Measurements from ENCODE around the gene ABCB1. TPM values are rescaled to one million over a fixed set of nuclear protein-coding genes. Genes with fewer than 3 reads are reported as not detected.
A peak's percentile ranks its signal among the peaks of the same experiment; 100 is the strongest.

ABCB1 gene
- total and polyA plus RNA-seq, 10 of the 15 experiments (the other 5 are each of a cell fraction or from before 2014, with no cell fraction given) = 0.40 to 13.9 (median 1.9) TPM

- peak overlapping the region; percentile 54 for H2AFZ ChIP-seq (ENCODE audit: control insufficient read depth, low read depth, low read length)
- intact Hi-C loops (cut with micrococcal nuclease; ENCODE audit: unreplicated experiment) (loop anchor here (10.0 kb wide), 1 partner anchor 399 kb away; the partner anchor contains the start of genes DBF4 and SLC25A40), in situ Hi-C loops (cut with MboI) (no loop called here)
- H3K9me3 ChIP-seq (replicated peaks; ENCODE audit: control insufficient read depth, insufficient read depth, low read length) = no peaks in the 10 kb centered on the region
- H3K4me1 ChIP-seq (ENCODE audit: control insufficient read depth, insufficient read depth, low read length) = peaks cover 12% of the 10 kb centered on the region
- WGBS (ENCODE audit: insufficient coverage, insufficient replicate concordance, low lambda C conversion rate, missing lambda C conversion rate) = 25% methylated on average over 8 of the region's 8 CpGs
- ChIA-PET CTCF (no interaction called here), POLR2A (interaction anchor here (1.0 kb wide), 1 partner anchor 131 kb away, joined by 3 read pairs; the partner anchor contains the start of gene CROT), RAD21 (ENCODE audit: unreplicated experiment) (interaction anchor here (0.6 to 1.9 kb wide), 3 partner anchors 13 to 125 kb away, joined by 3 to 5 read pairs (median 4); partner anchors contain the start of gene ABCB1), SMC1A (ENCODE audit: uncharacterized antibody, unreplicated experiment) (interaction anchor here (1.5 kb wide), 1 partner anchor 124 kb away, joined by 4 read pairs; no protein-coding TSS in a partner anchor)
- H4K20me1 ChIP-seq (ENCODE audit: control insufficient read depth, insufficient read depth) = no peaks in the 10 kb centered on the region
- no TSS peak for BruUV-seq (replicated peaks)
- no peaks in the 10 kb centered on the region for H3K27me3 ChIP-seq (replicated peaks in 1 of 2; ENCODE audit: control insufficient read depth in 2 of 2, insufficient read depth in 2 of 2, low read length in 1 of 2)
- DNase-seq (ENCODE audit: low read depth, low spot score) (no peak), ATAC-seq (no peak), FAIRE-seq (no peak)
- no peak overlapping the region for H3K27ac ChIP-seq (ENCODE audit: control insufficient read depth, insufficient read depth)
- H3K9ac ChIP-seq (ENCODE audit: control insufficient read depth, insufficient read depth, low read length) = peak overlapping the region; percentile 42; the same call in 1 of the 2 replicates
- no peaks in the 10 kb centered on the region for H3K79me2 ChIP-seq (ENCODE audit: control insufficient read depth, insufficient read depth, low read length)
- peak overlapping the region; percentile 50 for H3K4me3 ChIP-seq
- peak overlapping the region; percentile 52 for H3K4me2 ChIP-seq (ENCODE audit: control insufficient read depth, insufficient read depth)
- no peaks in the 10 kb centered on the region for H3K36me3 ChIP-seq (ENCODE audit: control insufficient read depth in 2 of 2, insufficient read depth in 2 of 2, low read length in 1 of 2)
- TF ChIP-seq CEBPB (IDR thresholded peaks at IDR 0.05; ENCODE audit: borderline replicate concordance in 1 of 2, low read depth in 2 of 2, low read length in 2 of 2) (no peak), SIX5 (IDR thresholded peaks at IDR 0.05; ENCODE audit: low read depth, low read length, severe bottlenecking) (no peak), NKRF (conservative IDR thresholded peaks at IDR 0.05) (no peak), RELB (IDR thresholded peaks at IDR 0.05; ENCODE audit: low read depth) (0 out of 2 replicates have a peak, but pooled peaks have one; percentile 9), POLR2AphosphoS5 (IDR thresholded peaks at IDR 0.05; ENCODE audit: low read length) (peak; percentile 45; the same call in 1 of the 2 replicates), MLLT1 (IDR thresholded peaks at IDR 0.05) (peak; percentile 93), CREM (IDR thresholded peaks at IDR 0.05; ENCODE audit: low read depth) (no peak), RBBP5 (conservative IDR thresholded peaks at IDR 0.05) (no peak), MYC (IDR thresholded peaks at IDR 0.05; ENCODE audit: insufficient read depth, insufficient read length, insufficient replicate concordance, low read length, severe bottlenecking) (no peak), HDGF (IDR thresholded peaks at IDR 0.05) (0 out of 2 replicates have a peak, but pooled peaks have one; percentile 24), ZNF687 (IDR thresholded peaks at IDR 0.05) (no peak)
Measured at GRCh38 chr7:87476179-87476557, 124.5 kb downstream of the ABCB1 start.

Data from GM12878 (cell line).